Measurements from ENCODE around the gene ARHGAP4. TPM values are rescaled to one million over a fixed set of nuclear protein-coding genes. Genes with fewer than 3 reads are reported as not detected.

Gene ARHGAP4
- total and polyA plus RNA-seq, 10 of the 15 experiments (the other 5 are each of a cell fraction or from before 2014, with no cell fraction given): 0.71 to 120 (median 44.3) TPM

- Histone ChIP-seq H3K4me2 (ENCODE audit: control insufficient read depth, insufficient read depth) (no peak overlapping the region), H3K79me2 (ENCODE audit: control insufficient read depth, insufficient read depth, low read length) (peaks cover 4% of the 10 kb centered on the region), H3K4me1 (ENCODE audit: control insufficient read depth, insufficient read depth, low read length) (no peaks in the 10 kb centered on the region), H3K27me3 (replicated peaks in 1 of 2; ENCODE audit: control insufficient read depth in 2 of 2, insufficient read depth in 2 of 2, low read length in 1 of 2) (0 out of 4 replicates have a peak, but pooled peaks cover 0 to 1% of the 10 kb centered on the region in 2 experiments), H3K9ac (ENCODE audit: control insufficient read depth, insufficient read depth, low read length) (no peak overlapping the region), H3K4me3 (no peak overlapping the region), H3K27ac (ENCODE audit: control insufficient read depth, insufficient read depth) (no peak overlapping the region), H3K9me3 (replicated peaks; ENCODE audit: control insufficient read depth, insufficient read depth, low read length) (no peaks in the 10 kb centered on the region), H2AFZ (ENCODE audit: control insufficient read depth, low read depth, low read length) (no peak overlapping the region), H4K20me1 (ENCODE audit: control insufficient read depth, insufficient read depth) (no peaks in the 10 kb centered on the region), H3K36me3 (ENCODE audit: control insufficient read depth in 2 of 2, insufficient read depth in 2 of 2, low read length in 1 of 2) (peaks cover 0 to 3% of the 10 kb centered on the region in 2 experiments; a peak in 2 of 4 replicates)
- in situ Hi-C loops (cut with MboI) (no loop called here), intact Hi-C loops (cut with micrococcal nuclease; ENCODE audit: unreplicated experiment) (no loop called here)
- ATAC-seq (no peak), DNase-seq (ENCODE audit: low read depth, low spot score) (no peak), FAIRE-seq (no peak)
- ChIA-PET SMC1A (ENCODE audit: uncharacterized antibody, unreplicated experiment) (no interaction called here), POLR2A (no interaction called here), CTCF (interaction anchor here (0.6 to 1.0 kb wide), 2 partner anchors 29 to 32 kb away, joined by 3 read pairs; no protein-coding TSS in a partner anchor), RAD21 (ENCODE audit: unreplicated experiment) (no interaction called here)
- no peak for TF ChIP-seq ELK1 (IDR thresholded peaks at IDR 0.05; ENCODE audit: low read depth, low read length)
- TF ChIP-seq NFIC (IDR thresholded peaks at IDR 0.05; ENCODE audit: low read depth, low read length): no peak
- TF ChIP-seq SIX5 (IDR thresholded peaks at IDR 0.05; ENCODE audit: low read depth, low read length, severe bottlenecking): no peak
- no peak for TF ChIP-seq CEBPZ (IDR thresholded peaks at IDR 0.05; ENCODE audit: low read depth, low read length)
- TF ChIP-seq LARP7 (IDR thresholded peaks at IDR 0.05): no peak
- TF ChIP-seq RELA (IDR thresholded peaks at IDR 0.05; ENCODE audit: borderline replicate concordance, partially characterized antibody): no peak
- 79% methylated on average over 6 of the region's 6 CpGs for WGBS (ENCODE audit: insufficient coverage, insufficient replicate concordance, low lambda C conversion rate, missing lambda C conversion rate)
- BruUV-seq (replicated peaks): no TSS peak
Observed at GRCh38 chrX:153917869-153918268, 8.2 kb downstream of the ARHGAP4 start.

Measured in GM12878 (cell line).